ENCODE measurements around the gene HS6ST2.

- TF ChIP-seq REST (IDR thresholded peaks at IDR 0.05): no peak
- TF ChIP-seq, protein P1, sequence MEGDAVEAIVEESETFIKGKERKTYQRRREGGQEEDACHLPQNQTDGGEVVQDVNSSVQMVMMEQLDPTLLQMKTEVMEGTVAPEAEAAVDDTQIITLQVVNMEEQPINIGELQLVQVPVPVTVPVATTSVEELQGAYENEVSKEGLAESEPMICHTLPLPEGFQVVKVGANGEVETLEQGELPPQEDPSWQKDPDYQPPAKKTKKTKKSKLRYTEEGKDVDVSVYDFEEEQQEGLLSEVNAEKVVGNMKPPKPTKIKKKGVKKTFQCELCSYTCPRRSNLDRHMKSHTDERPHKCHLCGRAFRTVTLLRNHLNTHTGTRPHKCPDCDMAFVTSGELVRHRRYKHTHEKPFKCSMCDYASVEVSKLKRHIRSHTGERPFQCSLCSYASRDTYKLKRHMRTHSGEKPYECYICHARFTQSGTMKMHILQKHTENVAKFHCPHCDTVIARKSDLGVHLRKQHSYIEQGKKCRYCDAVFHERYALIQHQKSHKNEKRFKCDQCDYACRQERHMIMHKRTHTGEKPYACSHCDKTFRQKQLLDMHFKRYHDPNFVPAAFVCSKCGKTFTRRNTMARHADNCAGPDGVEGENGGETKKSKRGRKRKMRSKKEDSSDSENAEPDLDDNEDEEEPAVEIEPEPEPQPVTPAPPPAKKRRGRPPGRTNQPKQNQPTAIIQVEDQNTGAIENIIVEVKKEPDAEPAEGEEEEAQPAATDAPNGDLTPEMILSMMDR (IDR thresholded peaks at IDR 0.05; ENCODE audit: low read depth, low read length, missing input control): no peak
- no peak for TF ChIP-seq JUND (IDR thresholded peaks at IDR 0.05)
- no peak for TF ChIP-seq FOXA1 (IDR thresholded peaks at IDR 0.05)
- TF ChIP-seq RAD21 (IDR thresholded peaks at IDR 0.05): no peak
- TF ChIP-seq HNF4G (IDR thresholded peaks at IDR 0.05): no peak
- TF ChIP-seq TAF1 (conservative IDR thresholded peaks at IDR 0.05): no peak
- no peak for TF ChIP-seq MAX (IDR thresholded peaks at IDR 0.05)
- no peak for TF ChIP-seq SP1 (IDR thresholded peaks at IDR 0.05)
- TF ChIP-seq EGR1 (IDR thresholded peaks at IDR 0.05; ENCODE audit: low read depth in 2 of 2): no peak
Measured at GRCh38 chrX:132831336-132831973, 127.0 kb downstream of the HS6ST2 start.
